ENCODE measurements around the gene MARCHF7.
"Not testable (repeated sequence)": the region's sequence is repeated elsewhere in the genome, so short reads cannot be mapped to it uniquely, and the experiment has no call there.

The MARCHF7 gene

GRCh38 chr2:159722580-159722979 lies 10.3 kb downstream of the MARCHF7 start:
- DNase-seq = no peak

GRCh38 chr2:159724795-159725572 lies 12.7 kb downstream of the MARCHF7 start:
- not testable (repeated sequence) for DNase-seq

- DNase-seq = no peak
Measured at GRCh38 chr2:159725713-159726112, 13.4 kb downstream of the MARCHF7 start.

- no peak for DNase-seq
Measured at GRCh38 chr2:159728629-159729028, 16.3 kb downstream of the MARCHF7 start.

GRCh38 chr2:159735648-159736047 lies 23.3 kb downstream of the MARCHF7 start:
- no peak for DNase-seq

GRCh38 chr2:159736048-159736447 lies 23.7 kb downstream of the MARCHF7 start:
- no peak for DNase-seq

- DNase-seq = no peak
Measured at GRCh38 chr2:159737292-159737916, 25.1 kb downstream of the MARCHF7 start.

- DNase-seq = no peak
Measured at GRCh38 chr2:159737917-159738296, 25.6 kb downstream of the MARCHF7 start.

GRCh38 chr2:159738509-159739390 lies 26.4 kb downstream of the MARCHF7 start:
- no peak for DNase-seq

- DNase-seq = no peak
Measured at GRCh38 chr2:159742846-159743245, 30.5 kb downstream of the MARCHF7 start.

- no peak for DNase-seq
Measured at GRCh38 chr2:159744363-159744762, 32.1 kb downstream of the MARCHF7 start.

GRCh38 chr2:159745237-159745636 lies 32.9 kb downstream of the MARCHF7 start:
- not testable (repeated sequence) for DNase-seq

- DNase-seq = no peak
Measured at GRCh38 chr2:159748089-159748488, 35.8 kb downstream of the MARCHF7 start.

GRCh38 chr2:159750873-159751272 lies 38.6 kb downstream of the MARCHF7 start:
- no peak for DNase-seq

GRCh38 chr2:159753797-159754196 lies 41.5 kb downstream of the MARCHF7 start:
- DNase-seq = no peak

- DNase-seq = no peak
Measured at GRCh38 chr2:159755014-159755413, 42.7 kb downstream of the MARCHF7 start.

GRCh38 chr2:159755788-159756187 lies 43.5 kb downstream of the MARCHF7 start:
- DNase-seq = no peak

GRCh38 chr2:159758239-159758638 lies 45.9 kb downstream of the MARCHF7 start:
- DNase-seq = no peak

GRCh38 chr2:159758686-159759085 lies 46.4 kb downstream of the MARCHF7 start:
- no peak for DNase-seq

GRCh38 chr2:159759577-159759976 lies 47.3 kb downstream of the MARCHF7 start:
- no peak for DNase-seq

GRCh38 chr2:159760326-159760725 lies 48.0 kb downstream of the MARCHF7 start:
- DNase-seq = no peak

GRCh38 chr2:159762075-159762474 lies 49.8 kb downstream of the MARCHF7 start:
- DNase-seq = no peak

Data from NCI-H1092 treated with DMSO at 0.1 percent for 48 hours (cell line).